ENCODE results near the gene OR8B4. TPM values are rescaled to one million over a fixed set of nuclear protein-coding genes. Genes with fewer than 3 reads are reported as not detected.
"Not testable (repeated sequence)": the region's sequence is repeated elsewhere in the genome, so short reads cannot be mapped to it uniquely, and the experiment has no call there.

Gene OR8B4
- total and polyA plus RNA-seq, 8 donors, result not detected

DNA sequence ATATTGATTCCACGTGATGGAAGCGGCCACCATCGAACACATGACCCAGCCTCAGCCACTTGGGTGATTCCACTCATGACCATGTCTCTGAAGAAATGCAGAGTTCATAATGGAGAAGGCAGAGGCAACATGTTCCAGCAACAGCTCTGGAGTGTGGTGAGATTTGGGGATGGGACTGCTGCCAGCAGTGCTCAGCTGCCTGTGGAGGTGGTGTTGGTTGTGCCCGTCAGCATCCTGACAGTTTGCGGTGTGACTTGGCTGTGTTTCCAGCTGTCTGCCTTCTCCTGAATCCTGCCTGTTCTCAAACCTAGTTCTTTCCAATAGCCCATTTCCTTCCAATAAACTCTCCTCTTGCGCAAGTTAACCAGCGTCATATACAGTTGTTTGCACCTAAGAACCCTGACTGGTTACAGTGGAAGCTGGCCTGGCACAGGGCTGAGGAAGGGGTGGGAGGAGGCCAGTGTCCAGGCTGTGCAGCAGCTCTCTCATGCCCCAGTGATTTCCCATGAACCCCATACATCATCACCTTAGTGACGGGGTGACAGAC, 42.8 kb upstream of the OR8B4 start:
- no peaks in the 10 kb centered on the region for H3K36me3 ChIP-seq
- no peaks in the 10 kb centered on the region for H3K27me3 ChIP-seq
- DNase-seq (no peak), ATAC-seq (no peak)
- H3K27ac ChIP-seq, result no peak overlapping the region
- no peak for TF ChIP-seq CTCF (IDR thresholded peaks at IDR 0.05)
- no peaks in the 10 kb centered on the region for H3K9me3 ChIP-seq
- H3K4me3 ChIP-seq, result no peak overlapping the region
- no peaks in the 10 kb centered on the region for H3K4me1 ChIP-seq
- intact Hi-C loops (cut with DNase I), result no loop called here

DNA sequence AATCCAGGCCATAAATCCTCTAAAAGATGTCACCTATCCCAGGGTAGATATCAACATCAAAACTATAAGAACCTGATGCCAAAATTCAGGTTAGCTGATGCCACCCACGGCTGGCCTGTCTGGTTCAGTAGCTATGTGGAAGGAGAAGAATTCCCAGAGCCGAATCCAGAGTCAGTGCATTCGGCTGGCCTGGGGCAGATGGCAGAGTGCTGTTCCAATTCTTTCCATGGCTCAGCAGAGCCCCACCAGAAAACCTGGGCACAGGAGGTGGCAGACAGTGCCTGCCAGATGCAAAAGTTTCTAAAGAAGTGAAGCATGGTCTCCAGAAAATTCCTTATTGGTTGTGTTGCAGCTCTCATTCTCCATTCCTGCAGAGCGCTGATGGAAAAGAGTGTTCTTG, 40.7 kb upstream of the OR8B4 start:
- TF ChIP-seq CTCF (IDR thresholded peaks at IDR 0.05), result no peak
- ATAC-seq, result no peak

GRCh38 chr11:124463990-124464389, 39.3 kb upstream of the OR8B4 start:
- no peak for DNase-seq
- Histone ChIP-seq H3K27ac (no peak overlapping the region), H3K4me3 (no peak overlapping the region), H3K4me1 (no peaks in the 10 kb centered on the region), H3K27me3 (no peaks in the 10 kb centered on the region), H3K9me3 (peaks cover 0 to 4% of the 10 kb centered on the region in 2 donors), H3K36me3 (no peaks in the 10 kb centered on the region)
- intact Hi-C loops (cut with DNase I), result no loop called here
- no peak for TF ChIP-seq CTCF (IDR thresholded peaks at IDR 0.05)
- ATAC-seq, result no peak

More for the DNA sequence above, 40.7 kb upstream of the OR8B4 start:
- Histone ChIP-seq H3K36me3 (no peaks in the 10 kb centered on the region), H3K27me3 (no peaks in the 10 kb centered on the region), H3K27ac (no peak overlapping the region), H3K4me3 (no peak overlapping the region), H3K4me1 (no peaks in the 10 kb centered on the region), H3K9me3 (no peaks in the 10 kb centered on the region)
- DNase-seq, result no peak
- intact Hi-C loops (cut with DNase I), result no loop called here

GRCh38 chr11:124463324-124463723, 38.7 kb upstream of the OR8B4 start:
- no peaks in the 10 kb centered on the region for H3K4me1 ChIP-seq
- H3K27ac ChIP-seq, result no peak overlapping the region
- intact Hi-C loops (cut with DNase I), result no loop called here
- ATAC-seq (no peak), DNase-seq (no peak)
- no peaks in the 10 kb centered on the region for H3K27me3 ChIP-seq
- no peak overlapping the region for H3K4me3 ChIP-seq
- no peaks in the 10 kb centered on the region for H3K36me3 ChIP-seq
- peaks cover 0 to 4% of the 10 kb centered on the region in 2 donors for H3K9me3 ChIP-seq
- no peak for TF ChIP-seq CTCF (IDR thresholded peaks at IDR 0.05)

- no peak for ATAC-seq
- no peak for DNase-seq
- Histone ChIP-seq H3K9me3 (peaks cover 0 to 4% of the 10 kb centered on the region in 2 donors), H3K27ac (no peak overlapping the region), H3K4me1 (no peaks in the 10 kb centered on the region), H3K27me3 (no peaks in the 10 kb centered on the region), H3K4me3 (no peak overlapping the region), H3K36me3 (no peaks in the 10 kb centered on the region)
- intact Hi-C loops (cut with DNase I), result no loop called here
- TF ChIP-seq CTCF (IDR thresholded peaks at IDR 0.05), result no peak
Measured at GRCh38 chr11:124460459-124460858, 35.8 kb upstream of the OR8B4 start.

- H3K27ac ChIP-seq; H3K36me3 ChIP-seq; H3K9me3 ChIP-seq; H3K27me3 ChIP-seq; H3K4me1 ChIP-seq; DNase-seq; H3K4me3 ChIP-seq; ATAC-seq; intact Hi-C loops (cut with DNase I): not testable (repeated sequence)
Measured at GRCh38 chr11:124459379-124459778, 34.7 kb upstream of the OR8B4 start.

All from left lung (tissue), 10 donors.